NB4 (cell line): ENCODE measurements around the gene CROCC2.

ENCODE experiments used
- MYC ChIP-seq: IDR thresholded peaks from 2 replicates; pipeline ENCODE4 v1.6.1; 2011; ENCODE audit warnings: low read depth, low read length
- POLR2A ChIP-seq: IDR thresholded peaks from 2 replicates; pipeline ENCODE4 v1.6.1; 2011; ENCODE audit warnings: mild to moderate bottlenecking; ENCODE audit not compliant: insufficient read length; ENCODE audit errors: extremely low read depth
- TF ChIP-seq, protein P1 (sequence below): IDR thresholded peaks from 2 replicates; pipeline ENCODE4 v1.6.1; 2011; ENCODE audit warnings: low read depth, low read length
- TF ChIP-seq, protein P2 (sequence below): IDR thresholded peaks from one replicate; pipeline ENCODE4 v1.5.1; 2012; ENCODE audit warnings: low read depth, low read length

GRCh38 chr2:241009601-241010530 is 103.7 kb downstream of the CROCC2 start:
- TF ChIP-seq, protein P1, sequence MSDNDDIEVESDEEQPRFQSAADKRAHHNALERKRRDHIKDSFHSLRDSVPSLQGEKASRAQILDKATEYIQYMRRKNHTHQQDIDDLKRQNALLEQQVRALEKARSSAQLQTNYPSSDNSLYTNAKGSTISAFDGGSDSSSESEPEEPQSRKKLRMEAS, result peak; percentile 39; the same call in 1 of the 2 replicates
- TF ChIP-seq, protein P2, sequence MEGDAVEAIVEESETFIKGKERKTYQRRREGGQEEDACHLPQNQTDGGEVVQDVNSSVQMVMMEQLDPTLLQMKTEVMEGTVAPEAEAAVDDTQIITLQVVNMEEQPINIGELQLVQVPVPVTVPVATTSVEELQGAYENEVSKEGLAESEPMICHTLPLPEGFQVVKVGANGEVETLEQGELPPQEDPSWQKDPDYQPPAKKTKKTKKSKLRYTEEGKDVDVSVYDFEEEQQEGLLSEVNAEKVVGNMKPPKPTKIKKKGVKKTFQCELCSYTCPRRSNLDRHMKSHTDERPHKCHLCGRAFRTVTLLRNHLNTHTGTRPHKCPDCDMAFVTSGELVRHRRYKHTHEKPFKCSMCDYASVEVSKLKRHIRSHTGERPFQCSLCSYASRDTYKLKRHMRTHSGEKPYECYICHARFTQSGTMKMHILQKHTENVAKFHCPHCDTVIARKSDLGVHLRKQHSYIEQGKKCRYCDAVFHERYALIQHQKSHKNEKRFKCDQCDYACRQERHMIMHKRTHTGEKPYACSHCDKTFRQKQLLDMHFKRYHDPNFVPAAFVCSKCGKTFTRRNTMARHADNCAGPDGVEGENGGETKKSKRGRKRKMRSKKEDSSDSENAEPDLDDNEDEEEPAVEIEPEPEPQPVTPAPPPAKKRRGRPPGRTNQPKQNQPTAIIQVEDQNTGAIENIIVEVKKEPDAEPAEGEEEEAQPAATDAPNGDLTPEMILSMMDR, result no peak
- TF ChIP-seq POLR2A, result no peak
- no peak for TF ChIP-seq MYC
